Heart left ventricle (tissue), 16 donors: Measurements from ENCODE around the gene MED22. TPM values are rescaled to one million over a fixed set of nuclear protein-coding genes. Genes with fewer than 3 reads are reported as not detected.
"Not testable (repeated sequence)": the region's sequence is repeated elsewhere in the genome, so short reads cannot be mapped to it uniquely, and the experiment has no call there.

Experiments used
- ATAC-seq, 4 donors: fragments of 200-7000 bp; cut with Tn5 transposase; one replicate each; pipeline ENCODE4 v1.9.1; 2020 to 2022; ENCODE audit warnings: moderate library complexity in 4 of 4, mild to moderate bottlenecking in 3 of 4, moderate number of reproducible peaks in 1 of 4
- DNase-seq, 5 donors: peaks; one replicate each; pipeline ENCODE4 v3.0.0-alpha.2; 2020
- H3K27ac ChIP-seq, 12 donors: fragments of 200-600 bp; sonication (generic) in 4 of 12; one replicate each; pipeline versions ENCODE4 v1.5.0 to v1.8.0; 2016 to 2022; ENCODE audit warnings: mild to moderate bottlenecking in 2 of 12
- H3K27me3 ChIP-seq, 9 donors: fragments of 200-600 bp; sonication (generic) in 2 of 9; one replicate each; pipeline versions ENCODE4 v1.5.1 to v1.8.0; 2016 to 2022; ENCODE audit warnings: mild to moderate bottlenecking in 3 of 9
- H3K36me3 ChIP-seq, 9 donors: fragments of 200-600 bp; sonication (generic) in 2 of 9; one replicate each; pipeline versions ENCODE4 v1.5.0 to v1.8.0; 2018 to 2022; ENCODE audit warnings: mild to moderate bottlenecking in 2 of 9
- H3K4me1 ChIP-seq, 12 donors: fragments of 200-600 bp; sonication (generic) in 4 of 12; one replicate each; pipeline versions ENCODE4 v1.5.0 to v1.8.0; 2016 to 2022; ENCODE audit warnings: mild to moderate bottlenecking in 3 of 12
- H3K4me3 ChIP-seq, 12 donors: fragments of 200-600 bp; sonication (generic) in 4 of 12; one replicate each; pipeline versions ENCODE4 v1.5.0 to v1.8.0; 2017 to 2022; ENCODE audit warnings: mild to moderate bottlenecking in 9 of 12, moderate library complexity in 4 of 12
- H3K9me3 ChIP-seq, 12 donors: fragments of 200-600 bp; sonication (generic) in 4 of 12; one replicate each; pipeline versions ENCODE4 v1.5.0 to v1.8.0; 2016 to 2022; ENCODE audit warnings: mild to moderate bottlenecking in 1 of 12
- POLR2A ChIP-seq, 2 donors: fragments of 450-650 bp; IDR thresholded peaks; one replicate each; pipeline ENCODE4 v1.6.1; 2017; ENCODE audit warnings: antibody characterized with exemption in 2 of 2, mild to moderate bottlenecking in 2 of 2, moderate library complexity in 2 of 2
- WGBS, 4 donors: extraction: QIAGEN DNeasy Blood & Tissue Kit in 2 of 4; methylation state at CpG; one replicate each; pipeline versions ENCODE4 v1.1.5 to v1.1.7; 2013 to 2018; 5-methylcytosine and 5-hydroxymethylcytosine counted together
- intact Hi-C, 10 donors: fragments of 100-400 bp; cut with DNase I; formaldehyde crosslinking; loops; one replicate each; pipeline versions ENCODE4 v1.11.1 to v1.14.2; 2022
- polyA plus RNA-seq, 2 donors: library from polyadenylated mRNA; stranded (reverse); fragments of 200-250 nt; gene quantifications; one replicate each; pipeline ENCODE4 v1.2.3, GENCODE V29; 2013
- total RNA-seq, 9 donors: library from RNA; depleted of rRNA in 2 of 9; stranded (reverse); fragments of >200 nt in 2 of 9; fragmentation: NEBNext Ultra II Directional in 3 of 9; extraction: Animal tissue kit (Norgen Biotek cat#: 25700) in 3 of 9; gene quantifications; one replicate each; pipeline versions ENCODE4 v1.1.0 to v1.2.4, GENCODE V29; 2016 to 2023
- TF ChIP-seq, protein P1 (sequence below), 12 donors: fragments of 200-600 bp; sonication (generic) in 4 of 12; IDR thresholded peaks; one replicate each; pipeline versions ENCODE4 v1.5.0 to v1.8.0; 2018 to 2022; ENCODE audit warnings: antibody characterized with exemption in 12 of 12, mild to moderate bottlenecking in 5 of 12
- donor health status: ischemic (EF 13 %, LVEDD 7.1; RV severe dilation, severe dysfunction).
- donor health status: healthy with polysubstance abuse.
- donor health status: DM: no; HTN: yes; CAD: no.
- donor health status: DM: no; HTN: no; CAD: no.
- donor health status: ischemic (EF 25% LVEDD 6.9; RV normal size, moderate dysfunction).
- donor health status: ischemic (EF 25% LVEDD 5.7; RV mildly dilated, moderate dysfunction).
- donor health status: healthy.
- donor health status: DM: yes; HTN: yes; CAD: no.
- donor health status: ischemic (EF 35%, LVEDD 5.7; RV mildly dilated, moderate dysfunction).
- donor health status: nonischemic (EF 11% LVEDD 7.7; RV severe dilation, severe dysfunction).
- donor health status: DM: yes; HTN: yes; CAD: no.
- donor health status: PGD.
- donor health status: ischemic (EF 29% LVEDD 5.4; RV normal size, mild dysfunction).
- donor health status: nonischemic (EF 23%, LVEDD 6.1; RV moderate dilation, normal function).

MED22 gene
- total and polyA plus RNA-seq, 11 donors, result 12.3 to 33.8 (median 19.5) TPM

- ATAC-seq (no peak), DNase-seq (no peak)
- no peak overlapping the region for H3K4me3 ChIP-seq
- TF ChIP-seq, protein P1, sequence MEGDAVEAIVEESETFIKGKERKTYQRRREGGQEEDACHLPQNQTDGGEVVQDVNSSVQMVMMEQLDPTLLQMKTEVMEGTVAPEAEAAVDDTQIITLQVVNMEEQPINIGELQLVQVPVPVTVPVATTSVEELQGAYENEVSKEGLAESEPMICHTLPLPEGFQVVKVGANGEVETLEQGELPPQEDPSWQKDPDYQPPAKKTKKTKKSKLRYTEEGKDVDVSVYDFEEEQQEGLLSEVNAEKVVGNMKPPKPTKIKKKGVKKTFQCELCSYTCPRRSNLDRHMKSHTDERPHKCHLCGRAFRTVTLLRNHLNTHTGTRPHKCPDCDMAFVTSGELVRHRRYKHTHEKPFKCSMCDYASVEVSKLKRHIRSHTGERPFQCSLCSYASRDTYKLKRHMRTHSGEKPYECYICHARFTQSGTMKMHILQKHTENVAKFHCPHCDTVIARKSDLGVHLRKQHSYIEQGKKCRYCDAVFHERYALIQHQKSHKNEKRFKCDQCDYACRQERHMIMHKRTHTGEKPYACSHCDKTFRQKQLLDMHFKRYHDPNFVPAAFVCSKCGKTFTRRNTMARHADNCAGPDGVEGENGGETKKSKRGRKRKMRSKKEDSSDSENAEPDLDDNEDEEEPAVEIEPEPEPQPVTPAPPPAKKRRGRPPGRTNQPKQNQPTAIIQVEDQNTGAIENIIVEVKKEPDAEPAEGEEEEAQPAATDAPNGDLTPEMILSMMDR (IDR thresholded peaks at IDR 0.05), result no peak
- TF ChIP-seq POLR2A (IDR thresholded peaks at IDR 0.05), result no peak
- H3K27me3 ChIP-seq, result no peaks in the 10 kb centered on the region
- H3K36me3 ChIP-seq, result no peaks in the 10 kb centered on the region
- peaks cover 0 to 10% (median 0%) of the 10 kb centered on the region in 12 donors for H3K9me3 ChIP-seq
- WGBS, 4 donors, result 90 to 93% (median 92%) methylated on average over 13 to 14 of the region's 14 CpGs
- peaks cover 0 to 19% (median 9%) of the 10 kb centered on the region in 12 donors for H3K4me1 ChIP-seq
- intact Hi-C loops, result loop anchor here in 3 of 10 donors (5.0 kb wide), 2 partner anchors 38 to 42 kb away; partner anchors contain the start of genes SURF6 (in 2 of the 3) and REXO4 (in 1 of the 3)
- H3K27ac ChIP-seq, result no peak overlapping the region
These were observed 31.5 kb upstream of the MED22 start for GRCh38 chr9:133379153-133380086.

DNA sequence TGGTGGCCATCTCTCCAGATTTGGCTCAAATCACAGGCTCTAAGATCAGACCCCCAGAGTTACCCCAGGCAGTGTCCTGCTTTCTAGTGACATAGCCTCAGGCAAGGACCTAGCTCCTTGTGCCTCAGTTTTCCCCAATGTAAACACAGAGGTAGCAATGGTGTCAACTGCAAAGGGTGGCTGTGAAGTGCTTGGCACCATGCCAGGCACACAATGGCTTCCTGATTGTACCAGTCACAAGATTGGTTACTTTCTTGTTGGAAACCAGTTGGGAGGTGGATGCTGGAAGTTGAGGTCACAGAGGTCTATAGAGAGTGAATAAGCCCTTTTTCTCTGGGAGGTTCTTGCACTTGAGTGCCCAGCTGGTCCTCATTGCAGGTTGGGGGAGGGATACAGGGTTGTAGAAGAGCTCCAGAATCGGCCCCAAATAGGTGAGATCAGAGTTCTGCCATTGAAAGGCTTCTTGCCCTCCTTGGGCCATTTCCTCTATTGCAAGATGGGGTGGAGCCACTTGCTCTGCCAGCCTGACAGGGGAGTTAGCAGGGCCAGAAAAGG lies 30.6 kb upstream of the MED22 start:
- intact Hi-C loops, result loop anchor here in 3 of 10 donors (5.0 kb wide), 2 partner anchors 39 to 41 kb away; partner anchors contain the start of genes SURF6 (in 2 of the 3) and REXO4 (in 1 of the 3)
- Histone ChIP-seq H3K9me3 (peaks cover 0 to 10% (median 0%) of the 10 kb centered on the region in 12 donors), H3K4me1 (peaks cover 0 to 25% (median 16%) of the 10 kb centered on the region in 12 donors), H3K27me3 (no peaks in the 10 kb centered on the region), H3K27ac (no peak overlapping the region), H3K4me3 (no peak overlapping the region), H3K36me3 (peaks cover 0 to 4% (median 0%) of the 10 kb centered on the region in 9 donors)
- 92 to 100% (median 95%) methylated on average over 1 of the region's 1 CpG for WGBS, 4 donors
- DNase-seq (no peak), ATAC-seq (no peak)
- TF ChIP-seq, protein P1 (IDR thresholded peaks at IDR 0.05), result no peak
- no peak for TF ChIP-seq POLR2A (IDR thresholded peaks at IDR 0.05)

- intact Hi-C loops, result loop anchor here in 4 of 10 donors (2.0 to 5.0 kb wide), 5 partner anchors 21 to 81 kb away; partner anchors contain the start of genes SURF6 (in 2 of the 4), CACFD1 (in 1 of the 4), MED22 (in 1 of the 4) and REXO4 (in 1 of the 4)
These were observed 29.8 kb upstream of the MED22 start for GRCh38 chr9:133377721-133378216.

DNA sequence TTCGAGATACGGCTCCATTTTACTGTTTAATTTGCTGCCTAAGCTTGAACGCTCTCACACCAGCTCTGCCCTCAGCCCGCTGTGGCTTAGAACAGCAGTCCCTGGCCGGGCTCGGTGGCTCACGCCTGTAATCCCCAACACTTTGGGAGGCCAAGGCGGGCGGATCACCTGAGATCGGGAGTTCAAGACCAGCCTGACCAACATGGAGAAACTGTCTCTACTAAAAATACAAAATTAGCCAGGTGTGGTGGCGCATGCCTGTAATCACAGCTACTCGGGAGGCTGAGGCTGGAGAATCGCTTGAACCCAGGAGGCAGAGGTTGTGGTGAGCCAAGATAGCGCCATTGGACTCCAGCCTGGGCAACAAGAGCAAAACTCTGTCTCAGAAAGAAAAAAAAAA lies 29.3 kb upstream of the MED22 start:
- intact Hi-C loops, result loop anchor here in 4 of 10 donors (2.0 to 5.0 kb wide), 5 partner anchors 20 to 82 kb away; partner anchors contain the start of genes SURF6 (in 2 of the 4), CACFD1 (in 1 of the 4), MED22 (in 1 of the 4) and REXO4 (in 1 of the 4)

More at GRCh38 chr9:133377721-133378216, 29.8 kb upstream of the MED22 start:
- DNase-seq, result no peak
- no peak for ATAC-seq
- Histone ChIP-seq H3K4me3 (no peak overlapping the region), H3K27ac (no peak overlapping the region), H3K9me3 (peaks cover 0 to 10% (median 0%) of the 10 kb centered on the region in 12 donors), H3K4me1 (peaks cover 0 to 32% (median 22%) of the 10 kb centered on the region in 12 donors), H3K36me3 (peaks cover 0 to 11% (median 4%) of the 10 kb centered on the region in 9 donors), H3K27me3 (no peaks in the 10 kb centered on the region)
- TF ChIP-seq, protein P1 (IDR thresholded peaks at IDR 0.05), result no peak
- TF ChIP-seq POLR2A (IDR thresholded peaks at IDR 0.05), result no peak
- WGBS, 4 donors, result 74 to 85% (median 81%) methylated on average over 5 to 6 of the region's 6 CpGs

More for the DNA sequence above, 29.3 kb upstream of the MED22 start:
- not testable (repeated sequence) for H3K27ac ChIP-seq, H3K4me3 ChIP-seq, H3K27me3 ChIP-seq, H3K9me3 ChIP-seq, ATAC-seq, DNase-seq
- peaks cover 0 to 37% (median 26%) of the 10 kb centered on the region in 12 donors for H3K4me1 ChIP-seq
- 93 to 95% (median 94%) methylated on average over 14 of the region's 14 CpGs for WGBS, 4 donors
- H3K36me3 ChIP-seq, result peaks cover 0 to 12% (median 5%) of the 10 kb centered on the region in 9 donors
